Activated CD4-positive, alpha-beta T cell treated with anti-CD3 and anti-CD28 coated beads, Interleukin-2, amount 10 ng/mL, durations not matched to agents 7 days and 5 days (primary cell): Measurements from ENCODE around the gene LRRC37B. TPM values are rescaled to one million over a fixed set of nuclear protein-coding genes. Genes with fewer than 3 reads are reported as not detected.

Experiments used
- total RNA-seq, 2 experiments: library from RNA; stranded (reverse); gene quantifications; one replicate each; pipeline ENCODE4 v1.2.3, GENCODE V29; 2021

Gene LRRC37B
- total RNA-seq, 2 experiments from 2014 or later, result 33.0 to 36.3 TPM

Other genes with a start within 250 kb of the LRRC37B start
- gene COPRS, start 148.1 kb upstream of the LRRC37B start, total RNA-seq, result 10 to 100 TPM; 15.7 to 16.9 TPM
- 10 to 100 TPM; 67.9 to 73.7 TPM for gene UTP6, start 105.7 kb upstream of the LRRC37B start, total RNA-seq
- 10 to 100 TPM; 58.2 to 69.5 TPM for gene SUZ12, start 70.4 kb upstream of the LRRC37B start, total RNA-seq
- 10 to 100 TPM; 26.4 to 33.6 TPM for gene RHOT1, start 135.1 kb downstream of the LRRC37B start, total RNA-seq